ENCODE measurements around the gene CEP112. TPM values are rescaled to one million over a fixed set of nuclear protein-coding genes. Genes with fewer than 3 reads are reported as not detected.
"Not testable (repeated sequence)": the region's sequence is repeated elsewhere in the genome, so short reads cannot be mapped to it uniquely, and the experiment has no call there.

The CEP112 gene
- total RNA-seq, 1 donor from 2014 or later = 3.8 TPM

DNA sequence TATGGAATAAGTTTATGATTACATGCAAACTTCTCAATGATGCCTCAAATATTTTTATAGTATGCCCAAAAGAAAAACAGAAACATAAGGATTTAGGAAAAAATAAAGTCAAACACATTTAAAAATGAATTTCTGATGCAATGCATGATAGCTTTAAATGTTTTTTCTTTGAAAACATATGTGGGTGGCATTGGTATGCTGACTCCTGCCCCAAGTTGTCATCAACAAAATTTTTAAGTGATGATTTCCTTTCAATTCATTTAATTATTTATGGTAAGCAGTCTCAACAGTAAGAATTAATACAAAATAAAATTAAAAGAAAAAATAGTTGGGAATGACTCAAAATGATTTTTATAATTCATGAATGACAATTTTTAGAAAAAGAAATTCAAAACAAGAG is 104.9 kb downstream of the CEP112 start:
- ChIA-PET POLR2A (no interaction called here), CTCF (no interaction called here)
- peaks cover 16% of the 10 kb centered on the region for H3K9me3 Mint-ChIP-seq
- H3K27me3 Mint-ChIP-seq = no peaks in the 10 kb centered on the region
- ATAC-seq (ENCODE audit: low read depth) (no peak), DNase-seq (no peak)
- peaks cover 4% of the 10 kb centered on the region for H3K36me3 Mint-ChIP-seq (ENCODE audit: low read depth)
- intact Hi-C loops (cut with micrococcal nuclease) = no loop called here
- TF ChIP-seq, protein P1, sequence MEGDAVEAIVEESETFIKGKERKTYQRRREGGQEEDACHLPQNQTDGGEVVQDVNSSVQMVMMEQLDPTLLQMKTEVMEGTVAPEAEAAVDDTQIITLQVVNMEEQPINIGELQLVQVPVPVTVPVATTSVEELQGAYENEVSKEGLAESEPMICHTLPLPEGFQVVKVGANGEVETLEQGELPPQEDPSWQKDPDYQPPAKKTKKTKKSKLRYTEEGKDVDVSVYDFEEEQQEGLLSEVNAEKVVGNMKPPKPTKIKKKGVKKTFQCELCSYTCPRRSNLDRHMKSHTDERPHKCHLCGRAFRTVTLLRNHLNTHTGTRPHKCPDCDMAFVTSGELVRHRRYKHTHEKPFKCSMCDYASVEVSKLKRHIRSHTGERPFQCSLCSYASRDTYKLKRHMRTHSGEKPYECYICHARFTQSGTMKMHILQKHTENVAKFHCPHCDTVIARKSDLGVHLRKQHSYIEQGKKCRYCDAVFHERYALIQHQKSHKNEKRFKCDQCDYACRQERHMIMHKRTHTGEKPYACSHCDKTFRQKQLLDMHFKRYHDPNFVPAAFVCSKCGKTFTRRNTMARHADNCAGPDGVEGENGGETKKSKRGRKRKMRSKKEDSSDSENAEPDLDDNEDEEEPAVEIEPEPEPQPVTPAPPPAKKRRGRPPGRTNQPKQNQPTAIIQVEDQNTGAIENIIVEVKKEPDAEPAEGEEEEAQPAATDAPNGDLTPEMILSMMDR (IDR thresholded peaks at IDR 0.05) = no peak
- H3K4me1 Mint-ChIP-seq = no peaks in the 10 kb centered on the region
- no peak overlapping the region for H3K27ac Mint-ChIP-seq
- H3K4me3 Mint-ChIP-seq = no peak overlapping the region

GRCh38 chr17:66085221-66085620 is 106.7 kb downstream of the CEP112 start:
- peaks cover 6% of the 10 kb centered on the region for H3K36me3 Mint-ChIP-seq (ENCODE audit: low read depth)
- no peak overlapping the region for H3K4me3 Mint-ChIP-seq
- no peaks in the 10 kb centered on the region for H3K4me1 Mint-ChIP-seq
- ATAC-seq (ENCODE audit: low read depth) (no peak), DNase-seq (no peak)
- ChIA-PET POLR2A (no interaction called here), CTCF (no interaction called here)
- H3K9me3 Mint-ChIP-seq = peaks cover 11% of the 10 kb centered on the region
- intact Hi-C loops (cut with micrococcal nuclease) = no loop called here
- no peak overlapping the region for H3K27ac Mint-ChIP-seq
- no peaks in the 10 kb centered on the region for H3K27me3 Mint-ChIP-seq
- TF ChIP-seq, protein P1 (IDR thresholded peaks at IDR 0.05) = no peak

DNA sequence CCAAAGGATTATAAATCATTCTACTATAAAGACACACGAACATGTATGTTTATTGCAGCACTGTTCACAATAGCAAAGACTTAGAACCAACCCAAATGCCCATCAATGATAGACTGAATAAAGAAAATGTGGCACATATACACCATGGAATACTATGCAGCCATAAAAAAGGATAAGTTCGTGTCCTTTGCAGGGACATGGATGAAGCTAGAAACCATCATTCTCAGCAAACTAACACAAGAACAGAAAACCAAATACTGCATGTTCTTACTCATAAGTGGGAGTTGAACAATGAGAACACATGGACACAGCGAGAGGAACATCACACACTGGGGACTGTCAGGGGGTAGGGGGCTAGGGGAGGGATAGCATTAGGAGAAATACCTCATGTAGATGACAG is 111.3 kb downstream of the CEP112 start:
- H3K27ac Mint-ChIP-seq; H3K4me1 Mint-ChIP-seq; POLR2A ChIA-PET; ATAC-seq (ENCODE audit: low read depth); H3K4me3 Mint-ChIP-seq; H3K9me3 Mint-ChIP-seq; intact Hi-C loops (cut with micrococcal nuclease); CTCF ChIA-PET; H3K36me3 Mint-ChIP-seq (ENCODE audit: low read depth); H3K27me3 Mint-ChIP-seq; DNase-seq: not testable (repeated sequence)

- TF ChIP-seq, protein P1 (IDR thresholded peaks at IDR 0.05) = no peak
- no peaks in the 10 kb centered on the region for H3K27me3 Mint-ChIP-seq
- intact Hi-C loops (cut with micrococcal nuclease) = no loop called here
- peaks cover 3% of the 10 kb centered on the region for H3K36me3 Mint-ChIP-seq (ENCODE audit: low read depth)
- POLR2A ChIA-PET = no interaction called here
- CTCF ChIA-PET = no interaction called here
- no peak overlapping the region for H3K27ac Mint-ChIP-seq
- ATAC-seq (ENCODE audit: low read depth) = no peak
- no peak for DNase-seq
- no peaks in the 10 kb centered on the region for H3K4me1 Mint-ChIP-seq
- no peak overlapping the region for H3K4me3 Mint-ChIP-seq
- no peaks in the 10 kb centered on the region for H3K9me3 Mint-ChIP-seq
Measured at GRCh38 chr17:66076546-66077190, 115.3 kb downstream of the CEP112 start.

DNA sequence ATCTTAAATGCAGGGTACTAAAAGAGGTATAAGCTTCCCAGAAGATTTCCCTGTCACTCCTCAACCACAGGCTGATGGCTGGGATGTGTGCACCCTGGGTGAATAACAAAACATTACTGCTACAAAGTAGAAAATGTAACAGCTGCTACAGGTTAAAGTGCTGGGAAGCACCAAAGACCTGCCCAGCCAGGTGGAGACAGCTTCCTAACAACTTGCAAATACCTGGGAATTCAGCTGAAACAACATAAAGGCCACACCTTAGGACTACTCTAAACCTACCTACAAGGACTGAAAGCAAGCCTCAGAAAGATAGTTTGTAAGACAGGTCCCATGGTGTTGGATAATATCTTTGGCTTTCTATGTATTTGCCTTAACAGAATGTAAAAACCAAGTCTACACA is 118.5 kb downstream of the CEP112 start:
- DNase-seq = no peak
- ATAC-seq (ENCODE audit: low read depth) = no peak
- H3K4me3 Mint-ChIP-seq = no peak overlapping the region
- no peak overlapping the region for H3K27ac Mint-ChIP-seq
- H3K36me3 Mint-ChIP-seq (ENCODE audit: low read depth) = no peaks in the 10 kb centered on the region
- no peaks in the 10 kb centered on the region for H3K27me3 Mint-ChIP-seq
- no peaks in the 10 kb centered on the region for H3K9me3 Mint-ChIP-seq
- H3K4me1 Mint-ChIP-seq = no peaks in the 10 kb centered on the region
- intact Hi-C loops (cut with micrococcal nuclease) = no loop called here
- TF ChIP-seq, protein P1 (IDR thresholded peaks at IDR 0.05) = no peak
- CTCF ChIA-PET = no interaction called here
- POLR2A ChIA-PET = no interaction called here

DNA sequence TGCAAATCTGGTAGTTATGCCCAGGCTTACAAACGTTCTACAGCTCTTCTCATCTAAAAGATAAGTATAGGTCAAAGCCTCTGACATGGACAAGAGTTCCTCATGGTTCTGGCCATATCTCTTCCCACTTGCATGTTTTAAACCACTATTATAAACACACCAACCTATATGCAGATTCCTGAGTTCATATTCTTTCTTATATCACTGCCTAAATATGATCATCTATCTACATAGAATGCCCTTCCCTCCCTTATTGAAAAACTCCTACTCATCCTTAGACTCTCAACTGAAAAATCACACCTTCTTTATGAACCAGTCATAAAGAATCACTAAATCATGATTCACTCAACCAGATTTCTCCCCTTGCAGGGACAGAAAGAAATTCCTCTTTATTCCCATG is 128.2 kb downstream of the CEP112 start:
- TF ChIP-seq, protein P1 (IDR thresholded peaks at IDR 0.05) = no peak
- POLR2A ChIA-PET = no interaction called here
- CTCF ChIA-PET = no interaction called here
- Mint-ChIP-seq H3K27me3 (no peaks in the 10 kb centered on the region), H3K4me3 (no peak overlapping the region), H3K27ac (no peak overlapping the region), H3K4me1 (no peaks in the 10 kb centered on the region), H3K9me3 (no peaks in the 10 kb centered on the region), H3K36me3 (ENCODE audit: low read depth) (no peaks in the 10 kb centered on the region)
- no peak for ATAC-seq (ENCODE audit: low read depth)
- no peak for DNase-seq
- intact Hi-C loops (cut with micrococcal nuclease) = no loop called here

Data from activated B cell treated with CpG ODN at 0.5 μM for 24 hours (primary cell).